HepG2 (cell line): ENCODE results near the gene ADAM15. TPM values are rescaled to one million over a fixed set of nuclear protein-coding genes. Genes with fewer than 3 reads are reported as not detected.

ENCODE experiments used
- ARID2 ChIP-seq: sonication (generic); formaldehyde crosslinking; IDR thresholded peaks from 2 replicates; pipeline ENCODE4 v1.8.1; 2022; ENCODE audit warnings: mild to moderate bottlenecking, missing genetic modification reagents, borderline replicate concordance
- BHLHE40 ChIP-seq: IDR thresholded peaks from 2 replicates; pipeline ENCODE4 v1.6.1; 2011; ENCODE audit warnings: low read length, improper control_type of control experiment
- KAT2B ChIP-seq: fragments of 150-350 bp; IDR thresholded peaks from 2 replicates; pipeline ENCODE4 v1.6.1; 2014; ENCODE audit warnings: low read depth, low read length, borderline replicate concordance
- KLF12 ChIP-seq: sonication (generic); formaldehyde crosslinking; IDR thresholded peaks from 2 replicates; pipeline ENCODE4 v1.4.0; 2020; ENCODE audit warnings: missing genetic modification reagents, borderline replicate concordance
- KLF6 ChIP-seq: IDR thresholded peaks from 2 replicates; pipeline ENCODE4 v1.8.0; 2016; ENCODE audit warnings: missing biosample characterization, missing genetic modification reagents
- MED1 ChIP-seq: sonication (generic); formaldehyde crosslinking; IDR thresholded peaks from 2 replicates; pipeline ENCODE4 v1.4.0; 2020; ENCODE audit warnings: missing genetic modification reagents
- NFYB ChIP-seq: sonication (generic); formaldehyde crosslinking; IDR thresholded peaks from 2 replicates; pipeline ENCODE4 v1.4.0; 2020; ENCODE audit warnings: missing genetic modification reagents
- PHF21A ChIP-seq: sonication (generic); formaldehyde crosslinking; IDR thresholded peaks from 2 replicates; pipeline ENCODE4 v1.5.0; 2020; ENCODE audit warnings: mild to moderate bottlenecking, missing genetic modification reagents
- SP4 ChIP-seq: sonication (generic); formaldehyde crosslinking; IDR thresholded peaks from 2 replicates; pipeline ENCODE4 v1.8.1; 2023; ENCODE audit warnings: mild to moderate bottlenecking, missing genetic modification reagents
- ZNF543 ChIP-seq: sonication (generic); formaldehyde crosslinking; IDR thresholded peaks from 2 replicates; pipeline ENCODE4 v1.4.0; 2020; ENCODE audit warnings: mild to moderate bottlenecking, missing genetic modification reagents
- polyA plus RNA-seq, 8 experiments: library from polyadenylated mRNA; depleted of rRNA in 3 of 8; stranded (reverse) in 7 of 8; unstranded in 1 of 8; fragments of >200 nt; fragmentation: Illumina TruSeq in 4 of 8; extraction: Trizol in 4 of 8; gene quantifications; 2 replicates each; pipeline versions ENCODE4 v1.2.1 to v1.2.3, GENCODE V29; 2011 to 2016; ENCODE audit warnings: low read depth in 4 of 8, missing spikeins in 1 of 8, mixed read lengths in 1 of 8; ENCODE audit not compliant: insufficient read depth in 1 of 8
- total RNA-seq, 5 experiments: library from RNA; depleted of rRNA; stranded (reverse); fragments of >200 nt; fragmentation: Illumina TruSeq; extraction: Trizol; gene quantifications; 2 replicates each; pipeline ENCODE4 v1.2.3, GENCODE V29; 2016; ENCODE audit warnings: low read depth in 1 of 5
- TF ChIP-seq, protein P1 (sequence below): sonication (generic); formaldehyde crosslinking; IDR thresholded peaks from 2 replicates; pipeline ENCODE4 v1.4.0; 2020; ENCODE audit warnings: low read depth, missing genetic modification reagents
- TF ChIP-seq, protein P2 (sequence below): sonication (generic); formaldehyde crosslinking; IDR thresholded peaks from 2 replicates; pipeline ENCODE4 v1.4.0; 2020; ENCODE audit warnings: missing genetic modification reagents, borderline replicate concordance
- TF ChIP-seq, protein P3 (sequence below): IDR thresholded peaks from 2 replicates; pipeline ENCODE4 v1.6.1; 2016; ENCODE audit warnings: missing compliant biosample characterization, missing genetic modification reagents, borderline replicate concordance
- TF ChIP-seq, protein P4 (sequence below): sonication (generic); formaldehyde crosslinking; conservative IDR thresholded peaks from 2 replicates; pipeline ENCODE4 v1.4.0; 2020; ENCODE audit warnings: mild to moderate bottlenecking, missing genetic modification reagents, moderate library complexity
- TF ChIP-seq, protein P5 (sequence below): sonication (generic); formaldehyde crosslinking; IDR thresholded peaks from 2 replicates; pipeline ENCODE4 v1.4.0; 2020; ENCODE audit warnings: missing genetic modification reagents, low read depth, mild to moderate bottlenecking, borderline replicate concordance

ADAM15 gene
- total and polyA plus RNA-seq, 2 of the 13 experiments (the other 11 are each of a cell fraction or from before 2014, with no cell fraction given): 17.9 to 25.6 TPM

DNA sequence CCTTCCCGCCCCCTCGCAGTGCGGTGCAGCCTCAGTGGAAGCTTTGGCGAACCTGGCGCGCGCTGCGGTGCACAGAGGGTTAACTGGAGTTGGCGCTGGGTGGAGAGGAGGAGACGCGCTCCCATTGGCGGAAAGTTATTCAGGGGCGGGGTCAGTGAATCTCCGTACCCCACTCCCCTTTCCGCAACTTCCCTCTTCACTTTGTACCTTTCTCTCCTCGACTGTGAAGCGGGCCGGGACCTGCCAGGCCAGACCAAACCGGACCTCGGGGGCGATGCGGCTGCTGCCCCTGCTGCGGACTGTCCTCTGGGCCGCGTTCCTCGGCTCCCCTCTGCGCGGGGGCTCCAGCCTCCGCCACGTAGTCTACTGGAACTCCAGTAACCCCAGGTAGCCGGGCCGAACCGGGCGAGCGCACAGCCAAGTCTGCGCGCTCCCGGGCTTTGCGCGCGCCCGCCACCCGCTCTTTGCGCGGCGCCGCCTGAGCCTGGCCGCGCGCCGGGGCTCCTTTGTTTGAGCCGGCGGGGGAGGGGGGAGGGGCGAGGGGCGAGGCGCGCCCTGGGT lies 12.5 kb downstream of the ADAM15 start, which contains the start of gene EFNA4 (continued):
- TF ChIP-seq, protein P1, sequence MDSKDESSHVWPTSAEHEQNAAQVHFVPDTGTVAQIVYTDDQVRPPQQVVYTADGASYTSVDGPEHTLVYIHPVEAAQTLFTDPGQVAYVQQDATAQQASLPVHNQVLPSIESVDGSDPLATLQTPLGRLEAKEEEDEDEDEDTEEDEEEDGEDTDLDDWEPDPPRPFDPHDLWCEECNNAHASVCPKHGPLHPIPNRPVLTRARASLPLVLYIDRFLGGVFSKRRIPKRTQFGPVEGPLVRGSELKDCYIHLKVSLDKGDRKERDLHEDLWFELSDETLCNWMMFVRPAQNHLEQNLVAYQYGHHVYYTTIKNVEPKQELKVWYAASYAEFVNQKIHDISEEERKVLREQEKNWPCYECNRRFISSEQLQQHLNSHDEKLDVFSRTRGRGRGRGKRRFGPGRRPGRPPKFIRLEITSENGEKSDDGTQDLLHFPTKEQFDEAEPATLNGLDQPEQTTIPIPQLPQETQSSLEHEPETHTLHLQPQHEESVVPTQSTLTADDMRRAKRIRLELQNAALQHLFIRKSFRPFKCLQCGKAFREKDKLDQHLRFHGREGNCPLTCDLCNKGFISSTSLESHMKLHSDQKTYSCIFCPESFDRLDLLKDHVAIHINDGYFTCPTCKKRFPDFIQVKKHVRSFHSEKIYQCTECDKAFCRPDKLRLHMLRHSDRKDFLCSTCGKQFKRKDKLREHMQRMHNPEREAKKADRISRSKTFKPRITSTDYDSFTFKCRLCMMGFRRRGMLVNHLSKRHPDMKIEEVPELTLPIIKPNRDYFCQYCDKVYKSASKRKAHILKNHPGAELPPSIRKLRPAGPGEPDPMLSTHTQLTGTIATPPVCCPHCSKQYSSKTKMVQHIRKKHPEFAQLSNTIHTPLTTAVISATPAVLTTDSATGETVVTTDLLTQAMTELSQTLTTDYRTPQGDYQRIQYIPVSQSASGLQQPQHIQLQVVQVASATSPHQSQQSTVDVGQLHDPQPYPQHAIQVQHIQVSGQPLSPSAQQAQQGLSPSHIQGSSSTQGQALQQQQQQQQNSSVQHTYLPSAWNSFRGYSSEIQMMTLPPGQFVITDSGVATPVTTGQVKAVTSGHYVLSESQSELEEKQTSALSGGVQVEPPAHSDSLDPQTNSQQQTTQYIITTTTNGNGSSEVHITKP (CRISPR knock-in tag): peak; percentile 26; the same call in 1 of the 2 replicates
- no peak; the same call in 1 of the 2 replicates for TF ChIP-seq KLF12 (CRISPR knock-in tag)
- TF ChIP-seq, protein P2, sequence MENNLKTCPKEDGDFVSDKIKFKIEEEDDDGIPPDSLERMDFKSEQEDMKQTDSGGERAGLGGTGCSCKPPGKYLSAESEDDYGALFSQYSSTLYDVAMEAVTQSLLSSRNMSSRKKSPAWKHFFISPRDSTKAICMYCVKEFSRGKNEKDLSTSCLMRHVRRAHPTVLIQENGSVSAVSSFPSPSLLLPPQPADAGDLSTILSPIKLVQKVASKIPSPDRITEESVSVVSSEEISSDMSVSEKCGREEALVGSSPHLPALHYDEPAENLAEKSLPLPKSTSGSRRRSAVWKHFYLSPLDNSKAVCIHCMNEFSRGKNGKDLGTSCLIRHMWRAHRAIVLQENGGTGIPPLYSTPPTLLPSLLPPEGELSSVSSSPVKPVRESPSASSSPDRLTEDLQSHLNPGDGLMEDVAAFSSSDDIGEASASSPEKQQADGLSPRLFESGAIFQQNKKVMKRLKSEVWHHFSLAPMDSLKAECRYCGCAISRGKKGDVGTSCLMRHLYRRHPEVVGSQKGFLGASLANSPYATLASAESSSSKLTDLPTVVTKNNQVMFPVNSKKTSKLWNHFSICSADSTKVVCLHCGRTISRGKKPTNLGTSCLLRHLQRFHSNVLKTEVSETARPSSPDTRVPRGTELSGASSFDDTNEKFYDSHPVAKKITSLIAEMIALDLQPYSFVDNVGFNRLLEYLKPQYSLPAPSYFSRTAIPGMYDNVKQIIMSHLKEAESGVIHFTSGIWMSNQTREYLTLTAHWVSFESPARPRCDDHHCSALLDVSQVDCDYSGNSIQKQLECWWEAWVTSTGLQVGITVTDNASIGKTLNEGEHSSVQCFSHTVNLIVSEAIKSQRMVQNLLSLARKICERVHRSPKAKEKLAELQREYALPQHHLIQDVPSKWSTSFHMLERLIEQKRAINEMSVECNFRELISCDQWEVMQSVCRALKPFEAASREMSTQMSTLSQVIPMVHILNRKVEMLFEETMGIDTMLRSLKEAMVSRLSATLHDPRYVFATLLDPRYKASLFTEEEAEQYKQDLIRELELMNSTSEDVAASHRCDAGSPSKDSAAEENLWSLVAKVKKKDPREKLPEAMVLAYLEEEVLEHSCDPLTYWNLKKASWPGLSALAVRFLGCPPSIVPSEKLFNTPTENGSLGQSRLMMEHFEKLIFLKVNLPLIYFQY (CRISPR knock-in tag): peak; percentile 79; the same call in 1 of the 2 replicates
- TF ChIP-seq ZNF543: no peak
- TF ChIP-seq MED1 (CRISPR knock-in tag): peak; percentile 42; the same call in 1 of the 2 replicates
- 0 out of 2 replicates have a peak, but pooled peaks have one; percentile 44 for TF ChIP-seq KLF6 (CRISPR knock-in tag)
- TF ChIP-seq, protein P3, sequence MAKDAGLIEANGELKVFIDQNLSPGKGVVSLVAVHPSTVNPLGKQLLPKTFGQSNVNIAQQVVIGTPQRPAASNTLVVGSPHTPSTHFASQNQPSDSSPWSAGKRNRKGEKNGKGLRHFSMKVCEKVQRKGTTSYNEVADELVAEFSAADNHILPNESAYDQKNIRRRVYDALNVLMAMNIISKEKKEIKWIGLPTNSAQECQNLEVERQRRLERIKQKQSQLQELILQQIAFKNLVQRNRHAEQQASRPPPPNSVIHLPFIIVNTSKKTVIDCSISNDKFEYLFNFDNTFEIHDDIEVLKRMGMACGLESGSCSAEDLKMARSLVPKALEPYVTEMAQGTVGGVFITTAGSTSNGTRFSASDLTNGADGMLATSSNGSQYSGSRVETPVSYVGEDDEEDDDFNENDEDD (CRISPR knock-in tag): peak; percentile 41; the same call in 1 of the 2 replicates
- TF ChIP-seq SP4 (CRISPR knock-in tag): peak; percentile 67
- TF ChIP-seq ARID2 (CRISPR knock-in tag): peak; percentile 56; the same call in 1 of the 2 replicates
- TF ChIP-seq KAT2B: no peak
- TF ChIP-seq PHF21A (CRISPR knock-in tag): no peak
- TF ChIP-seq, protein P4, sequence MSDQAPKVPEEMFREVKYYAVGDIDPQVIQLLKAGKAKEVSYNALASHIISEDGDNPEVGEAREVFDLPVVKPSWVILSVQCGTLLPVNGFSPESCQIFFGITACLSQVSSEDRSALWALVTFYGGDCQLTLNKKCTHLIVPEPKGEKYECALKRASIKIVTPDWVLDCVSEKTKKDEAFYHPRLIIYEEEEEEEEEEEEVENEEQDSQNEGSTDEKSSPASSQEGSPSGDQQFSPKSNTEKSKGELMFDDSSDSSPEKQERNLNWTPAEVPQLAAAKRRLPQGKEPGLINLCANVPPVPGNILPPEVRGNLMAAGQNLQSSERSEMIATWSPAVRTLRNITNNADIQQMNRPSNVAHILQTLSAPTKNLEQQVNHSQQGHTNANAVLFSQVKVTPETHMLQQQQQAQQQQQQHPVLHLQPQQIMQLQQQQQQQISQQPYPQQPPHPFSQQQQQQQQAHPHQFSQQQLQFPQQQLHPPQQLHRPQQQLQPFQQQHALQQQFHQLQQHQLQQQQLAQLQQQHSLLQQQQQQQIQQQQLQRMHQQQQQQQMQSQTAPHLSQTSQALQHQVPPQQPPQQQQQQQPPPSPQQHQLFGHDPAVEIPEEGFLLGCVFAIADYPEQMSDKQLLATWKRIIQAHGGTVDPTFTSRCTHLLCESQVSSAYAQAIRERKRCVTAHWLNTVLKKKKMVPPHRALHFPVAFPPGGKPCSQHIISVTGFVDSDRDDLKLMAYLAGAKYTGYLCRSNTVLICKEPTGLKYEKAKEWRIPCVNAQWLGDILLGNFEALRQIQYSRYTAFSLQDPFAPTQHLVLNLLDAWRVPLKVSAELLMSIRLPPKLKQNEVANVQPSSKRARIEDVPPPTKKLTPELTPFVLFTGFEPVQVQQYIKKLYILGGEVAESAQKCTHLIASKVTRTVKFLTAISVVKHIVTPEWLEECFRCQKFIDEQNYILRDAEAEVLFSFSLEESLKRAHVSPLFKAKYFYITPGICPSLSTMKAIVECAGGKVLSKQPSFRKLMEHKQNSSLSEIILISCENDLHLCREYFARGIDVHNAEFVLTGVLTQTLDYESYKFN (CRISPR knock-in tag): no peak
- TF ChIP-seq, protein P5, sequence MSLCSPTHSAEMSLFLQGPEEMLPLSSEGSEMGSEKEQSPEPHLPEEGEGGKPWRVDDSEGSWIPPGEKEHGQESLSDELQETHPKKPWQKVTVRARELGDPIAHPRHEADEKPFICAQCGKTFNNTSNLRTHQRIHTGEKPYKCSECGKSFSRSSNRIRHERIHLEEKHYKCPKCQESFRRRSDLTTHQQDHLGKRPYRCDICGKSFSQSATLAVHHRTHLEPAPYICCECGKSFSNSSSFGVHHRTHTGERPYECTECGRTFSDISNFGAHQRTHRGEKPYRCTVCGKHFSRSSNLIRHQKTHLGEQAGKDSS (CRISPR knock-in tag): 0 out of 2 replicates have a peak, but pooled peaks have one; percentile 12
- TF ChIP-seq BHLHE40: no peak
- TF ChIP-seq NFYB (CRISPR knock-in tag): peak; percentile 69
